H1 (cell line): ENCODE measurements around the gene KNDC1. TPM values are rescaled to one million over a fixed set of nuclear protein-coding genes. Genes with fewer than 3 reads are reported as not detected.

Experiments used
- CTCF ChIA-PET: fragments of 300-600 bp; sonication (Branson Sonifier 250); formaldehyde crosslinking; loops from one replicate; lab custom pipeline; 2021; ENCODE audit not compliant: partially characterized antibody; lab: Charles Lee
- POLR2A ChIA-PET: fragments of 300-600 bp; sonication (Branson Sonifier 250); formaldehyde crosslinking; loops from one replicate; lab custom pipeline; 2021; ENCODE audit warnings: inconsistent platforms; ENCODE audit not compliant: partially characterized antibody; lab: Charles Lee
- DNase-seq, 2 experiments: peaks; one replicate each; pipeline versions ENCODE4 v3.0.0 to v3.0.0-alpha.2; 2010 to 2022; ENCODE audit warnings: low spot score in 2 of 2, low read depth in 1 of 2, mixed read lengths in 1 of 2
- FAIRE-seq: peaks from 2 replicates; lab custom pipeline; 2011; peaks lifted over from hg19 to GRCh38; lab: Jason Lieb, UNC
- H2AFZ ChIP-seq: 2 replicates; pipeline ENCODE4 v1.8.1; 2012; ENCODE audit warnings: low read length, inconsistent platforms
- H2AK5ac ChIP-seq: 2 replicates; pipeline ENCODE4 v1.6.1; 2013; ENCODE audit warnings: low read depth, low read length
- H2BK120ac ChIP-seq: replicated peaks from 2 replicates; pipeline ENCODE3; 2013; ENCODE audit warnings: low read depth, low read length, inconsistent platforms
- H2BK12ac ChIP-seq: 2 replicates; pipeline ENCODE4 v1.6.1; 2013; ENCODE audit warnings: low read depth, low read length
- H2BK15ac ChIP-seq: 2 replicates; pipeline ENCODE4 v1.6.1; 2013; ENCODE audit warnings: low read length
- H2BK20ac ChIP-seq: 2 replicates; pipeline ENCODE4 v1.6.1; 2013; ENCODE audit warnings: low read length
- H2BK5ac ChIP-seq: 2 replicates; pipeline ENCODE4 v1.6.1; 2013; ENCODE audit warnings: low read depth, low read length
- H3K14ac ChIP-seq: 2 replicates; pipeline ENCODE4 v1.6.1; 2013; ENCODE audit warnings: inconsistent platforms; ENCODE audit not compliant: insufficient read length
- H3K18ac ChIP-seq: 2 replicates; pipeline ENCODE4 v1.6.1; 2013; ENCODE audit warnings: low read length; ENCODE audit errors: extremely low read depth
- H3K23ac ChIP-seq: 2 replicates; pipeline ENCODE4 v1.6.1; 2013; ENCODE audit warnings: inconsistent platforms; ENCODE audit not compliant: insufficient read length
- H3K23me2 ChIP-seq: 2 replicates; pipeline ENCODE4 v1.6.1; 2013; ENCODE audit warnings: low read depth, low read length
- H3K27ac ChIP-seq: 2 replicates; pipeline ENCODE4 v1.6.1; 2011; ENCODE audit warnings: low read depth, low read length, inconsistent platforms
- H3K27me3 ChIP-seq, 4 experiments: replicated peaks in 1 of 4; 1 replicate in 1 of 4; 2 replicates in 3 of 4; pipeline versions ENCODE4 v1.6.1 to v1.8.1; 2011 to 2013; ENCODE audit warnings: low read length in 3 of 4, mild to moderate bottlenecking in 3 of 4, inconsistent platforms in 2 of 4, mixed read lengths in 2 of 4, moderate library complexity in 1 of 4; ENCODE audit not compliant: control insufficient read depth in 3 of 4, insufficient read depth in 3 of 4; ENCODE audit errors: extremely low read depth in 1 of 4
- H3K36me3 ChIP-seq, 4 experiments: 2 replicates each; pipeline versions ENCODE4 v1.6.1 to v1.8.1; 2011 to 2013; ENCODE audit warnings: mild to moderate bottlenecking in 4 of 4, low read length in 3 of 4, moderate library complexity in 2 of 4, control low read depth in 1 of 4, inconsistent platforms in 1 of 4; ENCODE audit not compliant: insufficient read depth in 4 of 4, control insufficient read depth in 2 of 4
- H3K4ac ChIP-seq: replicated peaks from 2 replicates; pipeline ENCODE3; 2013; ENCODE audit warnings: low read length, low read depth, mixed read lengths, inconsistent platforms; ENCODE audit not compliant: insufficient read length
- H3K4me1 ChIP-seq, 4 experiments: replicated peaks in 1 of 4; 1 replicate in 1 of 4; 2 replicates in 3 of 4; pipeline versions ENCODE4 v1.6.1 to v1.8.1; 2011 to 2013; ENCODE audit warnings: low read length in 3 of 4, inconsistent platforms in 2 of 4, mixed read lengths in 1 of 4; ENCODE audit not compliant: insufficient read depth in 4 of 4, control insufficient read depth in 3 of 4
- H3K4me2 ChIP-seq, 2 experiments: 2 replicates each; pipeline versions ENCODE4 v1.6.1 to v1.8.1; 2011 to 2013; ENCODE audit warnings: low read depth in 2 of 2, low read length in 2 of 2, control low read depth in 1 of 2, inconsistent platforms in 1 of 2, mild to moderate bottlenecking in 1 of 2; ENCODE audit not compliant: insufficient read depth in 1 of 2
- H3K4me3 ChIP-seq, 4 experiments: fragments of 200-600, 300-600 bp in 1 of 4; sonication (generic), shearing (Covaris generic), sonication (Bioruptor Twin) in 1 of 4; 2 replicates each; pipeline versions ENCODE4 v1.5.1 to v1.8.1; 2011 to 2016; ENCODE audit warnings: low read length in 4 of 4, low read depth in 3 of 4, control low read depth in 2 of 4, inconsistent platforms in 2 of 4, mild to moderate bottlenecking in 2 of 4, mixed read lengths in 1 of 4, moderate library complexity in 1 of 4; ENCODE audit not compliant: insufficient read depth in 2 of 4; ENCODE audit errors: extremely low read depth in 1 of 4
- H3K56ac ChIP-seq: replicated peaks from 2 replicates; pipeline ENCODE3; 2013; ENCODE audit warnings: low read depth, mild to moderate bottlenecking, mixed read lengths, low read length, inconsistent platforms; ENCODE audit not compliant: insufficient read length
- H3K79me1 ChIP-seq: 2 replicates; pipeline ENCODE4 v1.6.1; 2013; ENCODE audit warnings: low read depth, low read length, control low read depth
- H3K79me2 ChIP-seq, 2 experiments: 2 replicates each; pipeline versions ENCODE4 v1.6.1 to v1.8.1; 2012 to 2013; ENCODE audit warnings: low read length in 2 of 2, mild to moderate bottlenecking in 2 of 2, inconsistent platforms in 1 of 2; ENCODE audit not compliant: insufficient read depth in 2 of 2, control insufficient read depth in 1 of 2
- H3K9ac ChIP-seq, 4 experiments: replicated peaks in 1 of 4; 1 replicate in 1 of 4; 2 replicates in 3 of 4; pipeline versions ENCODE4 v1.6.1 to v1.8.1; 2011 to 2013; ENCODE audit warnings: low read depth in 3 of 4, low read length in 3 of 4, control low read depth in 2 of 4, mild to moderate bottlenecking in 2 of 4, moderate library complexity in 2 of 4, inconsistent platforms in 1 of 4; ENCODE audit errors: extremely low read depth in 1 of 4
- H3K9me3 ChIP-seq, 2 experiments: 2 replicates each; pipeline versions ENCODE4 v1.6.1 to v1.8.1; 2012 to 2013; ENCODE audit warnings: mild to moderate bottlenecking in 2 of 2, moderate library complexity in 2 of 2, control low read depth in 1 of 2, inconsistent platforms in 1 of 2, low read depth in 1 of 2, low read length in 1 of 2, mixed read lengths in 1 of 2; ENCODE audit not compliant: insufficient read depth in 2 of 2
- H4K20me1 ChIP-seq, 2 experiments: replicated peaks in 1 of 2; 2 replicates each; pipeline versions ENCODE3 to v1.8.1; 2011 to 2013; ENCODE audit warnings: inconsistent platforms in 2 of 2, low read length in 2 of 2, mild to moderate bottlenecking in 1 of 2; ENCODE audit not compliant: insufficient read depth in 2 of 2, control insufficient read depth in 1 of 2
- H4K5ac ChIP-seq: 2 replicates; pipeline ENCODE4 v1.6.1; 2013; ENCODE audit warnings: low read length, low read depth, mixed read lengths, inconsistent platforms; ENCODE audit not compliant: insufficient read length
- H4K8ac ChIP-seq: 2 replicates; pipeline ENCODE4 v1.8.0; 2013; ENCODE audit warnings: mild to moderate bottlenecking, moderate library complexity, low read length, inconsistent platforms; ENCODE audit not compliant: insufficient read depth; ENCODE audit errors: extremely low read depth
- H4K91ac ChIP-seq: replicated peaks from 2 replicates; pipeline ENCODE3; 2013; ENCODE audit warnings: low read length, mixed read lengths, inconsistent platforms; ENCODE audit not compliant: insufficient read length
- ASH2L ChIP-seq: fragments of 200-600, 300-600 bp; sonication (generic); IDR thresholded peaks from one replicate; pipeline ENCODE4 v1.7.1; 2017; ENCODE audit warnings: low read length
- CHD1 ChIP-seq: IDR thresholded peaks from 2 replicates; pipeline ENCODE4 v1.6.1; 2012; ENCODE audit warnings: low read depth, low read length, improper control_type of control experiment
- E2F6 ChIP-seq: IDR thresholded peaks from 2 replicates; pipeline ENCODE4 v1.6.1; 2012; ENCODE audit warnings: inconsistent platforms
- EGR1 ChIP-seq: IDR thresholded peaks from 2 replicates; pipeline ENCODE4 v1.6.1; 2011; ENCODE audit warnings: low read depth, low read length, borderline replicate concordance
- FOSL1 ChIP-seq: IDR thresholded peaks from 2 replicates; pipeline ENCODE4 v1.6.1; 2011; ENCODE audit warnings: mild to moderate bottlenecking, low read depth, low read length, moderate library complexity; ENCODE audit not compliant: insufficient read depth
- KDM1A ChIP-seq: fragments of 200-600, 300-600 bp; sonication (generic); IDR thresholded peaks from 2 replicates; pipeline ENCODE4 v1.7.1; 2016; ENCODE audit warnings: mild to moderate bottlenecking, low read length, borderline replicate concordance
- POLR2AphosphoS5 ChIP-seq: IDR thresholded peaks from 2 replicates; pipeline ENCODE4 v1.6.1; 2011; ENCODE audit warnings: low read depth, low read length
- SIX5 ChIP-seq: IDR thresholded peaks from 2 replicates; pipeline ENCODE4 v1.6.1; 2011; ENCODE audit warnings: mild to moderate bottlenecking, low read depth, low read length
- SP2 ChIP-seq: IDR thresholded peaks from 2 replicates; pipeline ENCODE4 v1.6.1; 2012; ENCODE audit warnings: mild to moderate bottlenecking, low read length, inconsistent platforms
- SP4 ChIP-seq: IDR thresholded peaks from 2 replicates; pipeline ENCODE4 v1.6.1; 2012; ENCODE audit warnings: low read length, inconsistent platforms
- SUZ12 ChIP-seq: fragments of 200-600 bp; sonication (generic); IDR thresholded peaks from 2 replicates; pipeline ENCODE4 v1.6.1; 2012; ENCODE audit warnings: mild to moderate bottlenecking, inconsistent platforms, low read length, moderate library complexity, mixed read lengths
- WGBS, 2 experiments: shearing (Covaris generic) in 1 of 2; methylation state at CpG; one replicate each; pipeline versions ENCODE4 v1.1.6 to v1.1.7; 2013 to 2015; ENCODE audit warnings: low lambda C conversion rate in 2 of 2, mixed read lengths in 2 of 2, inconsistent platforms in 1 of 2, low coverage in 1 of 2, missing lambda C conversion rate in 1 of 2; ENCODE audit not compliant: insufficient replicate concordance in 2 of 2, insufficient coverage in 1 of 2, insufficient read length in 1 of 2; ENCODE audit errors: extremely low coverage in 1 of 2, missing lambda C conversion rate in 1 of 2; 5-methylcytosine and 5-hydroxymethylcytosine counted together
- polyA plus RNA-seq, 7 experiments: library from polyadenylated mRNA; depleted of rRNA in 3 of 7; stranded (reverse) in 5 of 7; unstranded in 2 of 7; fragments of >200 nt in 5 of 7; fragments of 200-250 nt in 2 of 7; gene quantifications; 1 replicate in 5 of 7; 2 replicates in 1 of 7; 4 replicates in 1 of 7; pipeline versions ENCODE4 v1.2.1 to v1.2.3, GENCODE V29; 2011 to 2013; ENCODE audit warnings: missing spikeins in 2 of 7, mixed read lengths in 2 of 7
- total RNA-seq: library from RNA; stranded (reverse); fragmentation: NEBNext Ultra II Directional; extraction: Animal tissue kit (Norgen Biotek cat#: 25700); gene quantifications from 2 replicates; pipeline ENCODE4 v1.2.1, GENCODE V29; 2021

Gene KNDC1
- total and polyA plus RNA-seq, 2 of the 8 experiments (the other 6 are each of a cell fraction or from before 2014, with no cell fraction given), result 7.5 to 16.7 TPM

- CTCF ChIA-PET, result interaction anchor here (4.7 kb wide), 1 partner anchor 9 kb away, joined by 23 read pairs; no protein-coding TSS in a partner anchor
Observed at GRCh38 chr10:133135116-133135465, 24.9 kb upstream of the KNDC1 start.

More at GRCh38 chr10:133135116-133135465, 24.9 kb upstream of the KNDC1 start:
- no peak overlapping the region for H2BK120ac ChIP-seq
- no peak overlapping the region for H4K91ac ChIP-seq
- TF ChIP-seq SUZ12, result no peak
- TF ChIP-seq E2F6, result no peak
- no peak for TF ChIP-seq KDM1A
- no peak for TF ChIP-seq SIX5
- TF ChIP-seq POLR2AphosphoS5, result no peak
- TF ChIP-seq EGR1, result no peak
- no peak for TF ChIP-seq ASH2L
- no peak for TF ChIP-seq FOSL1
- TF ChIP-seq SP4, result no peak
- TF ChIP-seq CHD1, result no peak
- no peak for TF ChIP-seq SP2
- no peak overlapping the region for H4K8ac ChIP-seq
- no peak overlapping the region for H2BK20ac ChIP-seq
- no peak overlapping the region for H3K4me2 ChIP-seq
- no peaks in the 10 kb centered on the region for H3K27me3 ChIP-seq
- H3K36me3 ChIP-seq, result no peaks in the 10 kb centered on the region
- H3K4me3 ChIP-seq, result no peak overlapping the region
- H3K56ac ChIP-seq, result no peak overlapping the region
- H3K4me1 ChIP-seq, result no peaks in the 10 kb centered on the region; a peak in 2 of 7 replicates
- no peak overlapping the region for H2BK12ac ChIP-seq
- no peaks in the 10 kb centered on the region for H3K79me2 ChIP-seq
- H3K9ac ChIP-seq, result no peak overlapping the region
- H3K23ac ChIP-seq, result no peak overlapping the region
- peaks cover 0 to 8% of the 10 kb centered on the region in 2 experiments for H4K20me1 ChIP-seq
- H2AK5ac ChIP-seq, result no peak overlapping the region
- no peak overlapping the region for H3K18ac ChIP-seq
- H2BK5ac ChIP-seq, result no peak overlapping the region
- 0 out of 2 replicates have a peak, but pooled peaks cover 4% of the 10 kb centered on the region for H3K23me2 ChIP-seq
- no peak overlapping the region for H3K27ac ChIP-seq
- DNase-seq, result peak in 1 of 2 experiments; percentile 48
- no peak overlapping the region for H2BK15ac ChIP-seq
- no peak overlapping the region for H2AFZ ChIP-seq
- no peaks in the 10 kb centered on the region for H3K9me3 ChIP-seq
- H3K14ac ChIP-seq, result no peak overlapping the region
- no peak overlapping the region for H3K4ac ChIP-seq
- no peaks in the 10 kb centered on the region for H3K79me1 ChIP-seq
- H4K5ac ChIP-seq, result no peak overlapping the region
- FAIRE-seq, result no peak
- POLR2A ChIA-PET, result no interaction called here
- 87% methylated on average over 8 of the region's 8 CpGs; no CpG with 5 or more reads in 1 of the 2 experiments for whole genome bisulfite sequencing, 2 experiments
